ENCODE measurements around the gene CNST. TPM values are rescaled to one million over a fixed set of nuclear protein-coding genes. Genes with fewer than 3 reads are reported as not detected.

CNST gene
- total RNA-seq, 1 experiment from 2014 or later = 19.8 TPM

DNA sequence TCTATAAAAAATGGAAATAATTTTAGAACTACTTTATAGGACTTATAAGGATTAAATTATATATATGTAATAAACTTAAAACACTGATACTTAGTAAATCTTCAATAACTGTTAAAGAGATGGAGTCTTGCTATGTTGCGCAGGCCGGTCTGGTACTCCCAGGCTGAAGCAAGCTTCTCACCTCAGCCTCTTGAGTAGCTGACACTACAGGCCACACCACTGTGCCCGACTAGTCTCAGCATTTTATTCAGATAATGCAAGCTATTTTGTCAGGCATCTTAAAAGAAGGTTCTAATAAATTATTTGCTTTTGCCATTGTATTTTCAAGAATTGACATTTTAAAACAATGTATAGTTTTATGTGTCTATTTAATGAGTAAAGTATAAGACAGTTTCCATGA, 20.8 kb downstream of the CNST start:
- no CpG with 5 or more reads among the region's 3 CpGs for WGBS (ENCODE audit: extremely low coverage, insufficient read length, low lambda C conversion rate)
- no peak overlapping the region for H3K14ac ChIP-seq (ENCODE audit: insufficient read depth, low read length)
- no peak overlapping the region for H3K27ac ChIP-seq (ENCODE audit: insufficient read length, low read depth, low read length)
- H3K36me3 Mint-ChIP-seq (ENCODE audit: insufficient read depth in 1 of 3, low read depth in 3 of 3) = peaks cover 16 to 24% (median 17%) of the 10 kb centered on the region in 3 experiments
- no peaks in the 10 kb centered on the region for H3K27me3 Mint-ChIP-seq (ENCODE audit: low read depth)
- H3K4ac ChIP-seq (ENCODE audit: low read depth, low read length) = no peak overlapping the region
- H3K4me3 Mint-ChIP-seq = no peak overlapping the region
- no peak overlapping the region for H2BK20ac ChIP-seq (ENCODE audit: low read depth, low read length, poor library complexity, severe bottlenecking)
- no peak overlapping the region for H3K18ac ChIP-seq (ENCODE audit: insufficient read length, low read depth, low read length)
- no peak overlapping the region for H3K4me2 ChIP-seq (ENCODE audit: insufficient read depth, insufficient read length, low read length)
- H4K91ac ChIP-seq (ENCODE audit: insufficient read length, low read depth, low read length) = no peak overlapping the region
- H3K9ac ChIP-seq (ENCODE audit: extremely low read depth, insufficient read length, low read length) = no peak overlapping the region
- DNase-seq = no peak
- no peak overlapping the region for H2BK120ac ChIP-seq (ENCODE audit: low read depth, low read length, poor library complexity, severe bottlenecking)
- no peaks in the 10 kb centered on the region; the same call in 1 of the 2 replicates for H3K79me2 ChIP-seq (ENCODE audit: insufficient read depth, low read length)
- H2BK12ac ChIP-seq (ENCODE audit: insufficient read length, low read depth, low read length) = no peak overlapping the region
- peaks cover 2 to 3% of the 10 kb centered on the region in 2 experiments; a peak in 3 of 4 replicates for H3K4me1 Mint-ChIP-seq
- H3K9me3 ChIP-seq (ENCODE audit: control insufficient read depth, low read depth, low read length) = no peaks in the 10 kb centered on the region
- no peak overlapping the region for H2BK5ac ChIP-seq (ENCODE audit: insufficient read length, low read length)
- TF ChIP-seq CTCF (conservative IDR thresholded peaks at IDR 0.05) = no peak
- no peak overlapping the region for H4K8ac ChIP-seq (replicated peaks; ENCODE audit: insufficient read length, low read depth, low read length)
- H3T11ph ChIP-seq (ENCODE audit: low read length) = no peak overlapping the region
- H4K20me1 ChIP-seq (ENCODE audit: control insufficient read depth, insufficient read depth, insufficient read length) = no peaks in the 10 kb centered on the region
- H3K23me2 ChIP-seq (ENCODE audit: insufficient read length, low read depth, low read length, poor library complexity, severe bottlenecking) = no peaks in the 10 kb centered on the region
- peaks cover 7 to 9% of the 10 kb centered on the region in 2 experiments for H3K9me3 Mint-ChIP-seq
- H3K27me3 ChIP-seq (ENCODE audit: insufficient read depth, low read length) = no peaks in the 10 kb centered on the region
- H2BK15ac ChIP-seq (ENCODE audit: low read depth, low read length) = no peak overlapping the region
- no peak overlapping the region for H3K27ac Mint-ChIP-seq
- H3K56ac ChIP-seq (ENCODE audit: insufficient read length, low read depth, low read length) = no peak overlapping the region
- no peak overlapping the region for H2AK5ac ChIP-seq (ENCODE audit: insufficient read length, low read length)
- H2AFZ ChIP-seq (ENCODE audit: low read length) = no peak overlapping the region
- no peaks in the 10 kb centered on the region for H3K79me1 ChIP-seq (ENCODE audit: insufficient read depth, low read depth, low read length, poor library complexity, severe bottlenecking)
- no peak overlapping the region for H4K5ac ChIP-seq (ENCODE audit: insufficient read length, low read depth, low read length)
- H3K23ac ChIP-seq (ENCODE audit: insufficient read length, low read depth, low read length) = no peak overlapping the region
- no peaks in the 10 kb centered on the region for H3K4me1 ChIP-seq (ENCODE audit: insufficient read depth, low read length)
